PC-9 (cell line): ENCODE measurements around the gene SH3RF3.

ENCODE experiments used
- CTCF ChIP-seq: fragments of 200-600 bp; sonication (generic); conservative IDR thresholded peaks from 2 replicates; pipeline ENCODE4 v1.6.1; 2017; ENCODE audit warnings: mixed run types, antibody characterized with exemption, mild to moderate bottlenecking, moderate library complexity
- EZH2 ChIP-seq: fragments of 200-600 bp; sonication (generic); IDR thresholded peaks from 2 replicates; pipeline ENCODE4 v1.8.0; 2017; ENCODE audit warnings: antibody characterized with exemption, low read depth

DNA sequence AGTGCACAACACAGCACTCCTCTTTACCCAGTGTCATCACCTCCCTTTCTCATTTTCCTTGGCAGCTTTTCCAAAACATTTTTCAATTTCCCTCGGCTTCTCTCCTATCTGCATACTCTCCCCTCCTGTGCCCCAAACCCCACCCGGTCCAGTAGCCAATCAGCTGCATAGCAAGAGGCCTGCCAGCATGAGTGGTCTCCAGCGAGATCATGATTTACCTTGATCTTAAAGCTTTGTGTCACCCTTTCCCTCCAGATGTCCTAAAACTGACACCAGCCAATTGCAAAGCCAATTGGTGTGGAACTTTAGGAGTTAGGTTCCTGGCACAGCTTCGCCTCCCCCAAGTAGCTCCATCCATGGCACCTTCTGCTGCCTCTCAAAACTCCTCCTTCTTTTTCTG is 45.2 kb upstream of the SH3RF3 start:
- TF ChIP-seq CTCF, result no peak
- TF ChIP-seq EZH2, result no peak
